HG03378 (cell line): ENCODE results near the gene INSYN1.

Experiments
- ATAC-seq: cut with Tn5 transposase; IDR thresholded peaks from one replicate; pipeline ENCODE4 v1.9.1; 2021; ENCODE audit warnings: mild to moderate bottlenecking, moderate library complexity; ENCODE audit not compliant: unreplicated experiment

Gene INSYN1

DNA sequence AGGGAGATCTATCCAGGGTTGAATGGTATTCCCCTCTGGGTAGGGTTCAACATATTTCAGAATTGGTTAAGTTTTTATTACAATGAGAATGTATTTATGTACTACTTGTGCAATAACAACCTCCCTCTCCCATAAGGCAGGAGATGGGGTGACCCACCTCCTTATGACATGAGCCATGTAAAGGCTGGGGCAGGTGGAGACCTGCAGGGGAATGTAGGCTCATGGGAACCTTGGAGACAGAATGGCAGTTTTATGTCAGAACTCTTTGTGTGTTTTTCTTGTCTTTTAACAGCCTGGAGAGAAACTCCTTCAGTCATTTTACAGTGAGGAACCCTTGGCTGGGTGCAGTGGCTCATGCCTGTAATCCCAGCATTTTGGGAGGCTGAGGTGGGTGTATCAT is 24.6 kb upstream of the INSYN1 start:
- ATAC-seq = no peak

DNA sequence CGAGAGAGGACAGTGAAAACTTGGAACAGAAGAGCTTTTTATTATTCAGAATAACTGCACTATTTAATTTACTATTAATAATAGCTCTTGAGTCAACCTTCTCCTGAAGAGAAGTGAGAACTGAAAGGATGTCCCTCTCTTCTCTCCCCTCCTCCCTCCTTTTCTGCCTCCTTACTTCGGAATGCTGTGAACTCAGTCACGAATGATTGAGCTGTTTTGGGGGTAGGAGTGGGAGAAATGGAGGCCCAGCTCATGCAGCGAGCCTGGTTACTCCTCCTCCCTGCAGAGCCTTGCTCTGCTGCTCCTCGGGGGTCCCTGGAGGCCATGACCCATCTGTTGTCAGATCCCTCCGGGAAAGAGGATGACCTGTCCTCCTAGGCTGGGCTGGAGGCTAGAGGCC is 20.3 kb upstream of the INSYN1 start:
- no peak for ATAC-seq

DNA sequence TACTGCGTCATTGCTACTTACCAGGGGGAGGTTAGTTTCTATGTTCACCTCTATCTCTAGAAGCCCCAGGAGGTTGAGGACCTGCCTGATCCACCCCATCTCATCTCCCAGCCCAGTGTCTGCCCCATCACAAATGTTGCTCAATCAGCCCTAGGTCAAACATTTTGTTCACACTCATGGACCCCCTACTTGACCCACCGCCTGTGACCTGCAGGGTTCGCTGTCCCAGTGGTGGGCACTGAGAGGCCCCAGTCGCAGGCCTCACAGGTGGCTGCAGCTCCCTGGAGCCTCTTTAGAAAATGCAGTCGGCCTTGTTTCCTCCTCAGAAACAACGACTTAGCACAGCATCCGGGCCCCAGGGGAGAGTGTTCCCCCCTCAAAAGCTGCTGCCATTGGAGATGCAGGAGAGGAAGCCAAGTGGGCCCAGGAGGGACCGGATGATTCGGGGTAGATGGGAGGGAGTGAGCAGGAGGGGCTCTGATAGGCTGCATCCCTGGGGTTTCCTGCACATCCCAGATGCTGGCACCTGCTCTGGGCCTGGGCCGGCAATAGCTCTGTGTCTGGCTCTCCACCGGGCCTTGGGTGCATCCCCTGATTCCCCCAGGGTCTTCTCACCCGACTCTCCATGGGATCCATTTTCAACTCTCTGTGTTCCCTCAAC is 18.4 kb upstream of the INSYN1 start:
- ATAC-seq = no peak

GRCh38 chr15:73770050-73770449 is 16.9 kb upstream of the INSYN1 start:
- ATAC-seq = no peak

- ATAC-seq = no peak
Measured at GRCh38 chr15:73767806-73768501, 14.8 kb upstream of the INSYN1 start.

GRCh38 chr15:73766598-73766997 is 13.4 kb upstream of the INSYN1 start:
- ATAC-seq = no peak

GRCh38 chr15:73765778-73766177 is 12.6 kb upstream of the INSYN1 start:
- ATAC-seq = no peak

GRCh38 chr15:73763931-73764330 is 10.8 kb upstream of the INSYN1 start:
- no peak for ATAC-seq

DNA sequence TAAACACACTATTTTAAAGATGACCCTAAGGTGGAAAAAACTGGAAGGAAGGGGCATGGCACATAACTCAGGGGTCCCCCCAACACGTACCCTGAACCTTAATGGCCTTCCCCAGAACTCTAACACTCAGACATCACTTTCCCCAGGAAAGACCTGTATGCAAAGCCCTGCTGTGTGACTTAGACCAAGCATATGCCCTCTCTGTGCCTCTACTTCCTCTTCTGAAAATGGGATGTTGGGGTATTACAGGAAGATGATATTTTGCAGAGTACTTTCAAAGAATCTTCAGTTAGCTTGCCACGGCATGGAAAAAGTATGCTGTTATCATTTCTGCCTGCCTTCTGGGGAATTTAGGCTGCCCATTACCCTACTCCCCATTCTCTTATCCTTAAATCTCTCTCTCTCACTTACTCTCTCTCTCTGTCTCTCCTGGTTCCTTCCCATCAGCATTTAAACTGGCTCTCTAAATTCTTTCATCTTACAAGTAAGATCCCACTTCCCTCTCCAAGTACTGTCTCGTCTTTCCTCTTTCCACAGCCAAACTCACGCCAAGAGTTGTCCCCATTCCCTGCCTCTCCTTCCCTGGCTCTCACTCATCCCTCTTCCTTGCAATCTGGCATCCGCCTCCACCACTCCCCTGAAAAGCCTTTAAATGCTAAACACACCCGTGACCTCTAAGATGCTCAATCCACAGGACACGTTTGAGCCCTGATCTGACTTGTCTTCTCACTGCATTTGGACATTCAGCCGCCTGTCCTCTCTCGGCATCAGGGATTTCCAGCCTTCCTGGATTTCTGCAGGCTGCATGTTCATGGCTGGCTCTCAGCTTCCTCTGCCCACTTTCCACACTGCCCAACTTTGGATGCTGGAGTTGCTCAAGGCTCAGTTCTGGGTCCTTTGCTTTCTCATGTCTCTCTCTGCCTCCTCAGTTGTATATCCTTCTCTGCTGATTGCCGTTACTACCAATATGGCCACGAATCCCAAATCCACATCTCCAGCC is 7.5 kb upstream of the INSYN1 start:
- ATAC-seq = no peak

GRCh38 chr15:73758461-73758860 is 5.3 kb upstream of the INSYN1 start:
- ATAC-seq = no peak

GRCh38 chr15:73757571-73757970 is 4.4 kb upstream of the INSYN1 start:
- no peak for ATAC-seq

- ATAC-seq = no peak
Measured at GRCh38 chr15:73756947-73757513, 3.9 kb upstream of the INSYN1 start.

DNA sequence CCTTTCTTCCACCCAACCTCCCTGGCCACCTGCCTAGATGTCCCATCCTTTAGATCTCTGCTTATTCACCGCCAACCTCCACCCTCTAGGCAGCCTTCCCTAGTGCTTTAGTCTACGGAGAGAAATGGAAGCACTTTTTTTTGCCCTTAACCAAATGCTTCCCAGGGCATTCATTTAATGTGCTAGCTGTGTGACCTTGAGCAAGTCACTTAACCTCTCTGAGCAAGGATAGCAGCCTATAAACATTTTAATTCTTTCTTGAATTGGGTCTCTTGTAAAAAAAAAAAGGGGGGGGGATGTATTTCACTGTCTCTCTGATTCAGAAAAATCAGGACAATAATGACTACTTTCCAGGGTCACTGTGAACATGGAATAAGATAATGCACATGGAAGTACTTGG is 3.2 kb upstream of the INSYN1 start:
- ATAC-seq = no peak

GRCh38 chr15:73755946-73756345 is 2.8 kb upstream of the INSYN1 start:
- ATAC-seq = no peak

- ATAC-seq = no peak
Measured at GRCh38 chr15:73755481-73755880, 2.3 kb upstream of the INSYN1 start.

DNA sequence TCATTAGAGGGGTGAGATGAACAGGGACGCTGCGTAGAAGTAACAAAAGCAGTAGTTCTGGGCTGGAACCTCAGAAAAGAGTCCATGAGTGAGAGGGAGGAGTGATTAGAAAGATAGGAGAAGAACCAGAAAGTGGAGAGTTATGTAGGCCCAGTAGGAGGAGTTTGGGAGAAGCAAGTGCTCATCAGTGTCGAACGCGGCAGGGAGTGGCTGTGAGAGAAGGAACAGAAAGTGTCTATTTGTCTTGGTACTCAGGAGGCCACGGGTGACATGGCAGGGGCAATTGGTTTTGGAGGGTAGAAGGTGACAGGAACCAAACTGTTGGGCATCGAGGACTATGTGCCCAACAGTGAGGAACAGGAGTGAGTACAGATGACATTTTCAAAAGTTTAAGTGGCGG is 1.3 kb upstream of the INSYN1 start:
- no peak for ATAC-seq

GRCh38 chr15:73752806-73753193 is 351 bp downstream of the INSYN1 start:
- ATAC-seq = no peak

GRCh38 chr15:73751899-73752805 is 999 bp downstream of the INSYN1 start:
- no peak for ATAC-seq

DNA sequence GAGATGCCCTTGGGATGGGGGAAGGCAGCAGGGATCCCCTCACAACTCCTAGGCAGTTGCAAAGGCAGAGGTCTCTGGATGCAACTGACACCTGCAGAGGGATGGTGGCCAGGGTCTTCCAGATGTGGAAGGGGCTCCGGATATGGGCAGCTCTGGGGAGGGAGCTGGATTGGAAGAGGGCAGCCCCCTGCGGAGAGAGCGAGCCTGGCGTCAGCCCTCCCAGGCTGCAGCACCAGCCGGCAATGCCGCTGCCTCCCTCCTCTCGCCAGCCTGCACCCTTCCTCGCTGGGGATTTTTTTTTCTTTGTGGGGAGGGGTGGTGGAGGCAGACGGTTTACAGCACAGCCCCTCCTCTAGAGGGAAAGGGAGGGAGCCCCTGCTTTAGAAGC is 1.6 kb downstream of the INSYN1 start:
- no peak for ATAC-seq

DNA sequence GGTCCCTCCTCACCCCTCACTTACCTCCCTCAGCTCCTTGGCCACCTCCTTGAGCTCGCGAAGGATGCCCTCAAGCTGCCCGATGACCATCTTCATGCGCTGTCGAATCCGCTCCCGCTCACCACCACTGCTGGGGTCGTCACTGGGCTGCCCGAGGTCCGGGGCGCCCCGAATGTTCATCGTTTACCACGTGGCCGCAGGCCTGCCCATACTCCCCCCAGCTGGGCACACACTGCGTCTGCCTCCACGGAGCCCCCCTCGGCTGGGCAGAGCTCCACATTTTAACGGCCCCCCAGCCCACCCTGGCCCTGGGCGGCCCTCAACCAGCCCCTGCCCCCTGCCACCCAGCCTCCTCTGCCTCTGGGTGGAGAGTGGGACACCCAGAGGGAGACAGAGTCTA is 2.2 kb downstream of the INSYN1 start:
- no peak for ATAC-seq
